ENCODE results near the gene ETFB.

Gene ETFB

GRCh38 chr19:51366389-51367254 lies 434 bp upstream of the ETFB start (continued):
- TF ChIP-seq ZNF488 (tag by site-specific recombination; IDR thresholded peaks at IDR 0.05) = no peak
- TF ChIP-seq ZBTB48 (tag by site-specific recombination; IDR thresholded peaks at IDR 0.05) = peak; percentile 72
- no peak for TF ChIP-seq BCL6B (tag by site-specific recombination; IDR thresholded peaks at IDR 0.05)
- TF ChIP-seq, protein P1, sequence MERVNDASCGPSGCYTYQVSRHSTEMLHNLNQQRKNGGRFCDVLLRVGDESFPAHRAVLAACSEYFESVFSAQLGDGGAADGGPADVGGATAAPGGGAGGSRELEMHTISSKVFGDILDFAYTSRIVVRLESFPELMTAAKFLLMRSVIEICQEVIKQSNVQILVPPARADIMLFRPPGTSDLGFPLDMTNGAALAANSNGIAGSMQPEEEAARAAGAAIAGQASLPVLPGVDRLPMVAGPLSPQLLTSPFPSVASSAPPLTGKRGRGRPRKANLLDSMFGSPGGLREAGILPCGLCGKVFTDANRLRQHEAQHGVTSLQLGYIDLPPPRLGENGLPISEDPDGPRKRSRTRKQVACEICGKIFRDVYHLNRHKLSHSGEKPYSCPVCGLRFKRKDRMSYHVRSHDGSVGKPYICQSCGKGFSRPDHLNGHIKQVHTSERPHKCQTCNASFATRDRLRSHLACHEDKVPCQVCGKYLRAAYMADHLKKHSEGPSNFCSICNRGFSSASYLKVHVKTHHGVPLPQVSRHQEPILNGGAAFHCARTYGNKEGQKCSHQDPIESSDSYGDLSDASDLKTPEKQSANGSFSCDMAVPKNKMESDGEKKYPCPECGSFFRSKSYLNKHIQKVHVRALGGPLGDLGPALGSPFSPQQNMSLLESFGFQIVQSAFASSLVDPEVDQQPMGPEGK (tag by site-specific recombination; IDR thresholded peaks at IDR 0.05) = peak; percentile 36

DNA sequence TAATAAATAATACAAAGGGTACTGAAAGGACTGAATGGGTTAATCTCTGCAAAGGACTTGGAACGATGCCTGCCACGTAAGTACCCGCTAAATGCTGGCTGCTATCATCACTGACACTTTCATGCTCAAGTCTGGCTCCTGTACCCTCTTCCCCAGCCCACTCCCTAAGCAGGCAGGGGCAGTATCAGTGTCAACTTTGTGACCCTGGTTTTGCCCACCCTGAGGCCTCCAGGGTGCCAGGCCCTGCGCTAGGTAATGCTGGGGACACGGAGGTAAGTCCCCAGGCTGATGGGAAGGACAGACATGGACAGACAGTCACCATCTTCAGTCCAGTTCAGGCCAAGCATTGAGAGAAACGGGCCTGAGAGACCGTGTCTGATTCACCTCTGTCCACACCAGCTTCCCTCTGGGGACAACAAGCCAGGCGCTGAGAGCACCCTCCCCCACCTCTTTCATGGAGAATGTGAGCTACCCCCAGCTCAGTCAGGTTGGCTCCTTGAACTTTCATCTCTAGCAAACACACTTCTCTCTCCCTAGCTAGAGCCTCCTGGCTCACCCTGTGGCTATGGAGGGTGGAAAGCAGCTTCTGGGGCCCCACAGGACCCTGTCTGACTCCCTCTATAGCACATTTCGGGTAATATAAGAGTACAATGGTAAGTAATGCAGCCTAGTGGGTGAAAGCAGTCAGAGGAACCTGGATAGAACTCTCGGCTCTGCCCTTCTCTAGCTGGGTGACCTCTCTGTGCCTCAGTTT lies 800 bp downstream of the ETFB start:
- H3K4me1 ChIP-seq (ENCODE audit: control insufficient read depth, insufficient read depth, low read length) = peaks cover 10% of the 10 kb centered on the region
- peak overlapping the region; percentile 77 for H3K4me3 ChIP-seq (ENCODE audit: low read depth, low read length)
- POLR2A ChIA-PET = interaction anchor here (0.5 to 1.6 kb wide), 6 partner anchors 12 to 206 kb away, joined by 3 to 10 read pairs (median 5); partner anchors contain the start of genes VSIG10L and ZNF175
- TF ChIP-seq, protein P2, sequence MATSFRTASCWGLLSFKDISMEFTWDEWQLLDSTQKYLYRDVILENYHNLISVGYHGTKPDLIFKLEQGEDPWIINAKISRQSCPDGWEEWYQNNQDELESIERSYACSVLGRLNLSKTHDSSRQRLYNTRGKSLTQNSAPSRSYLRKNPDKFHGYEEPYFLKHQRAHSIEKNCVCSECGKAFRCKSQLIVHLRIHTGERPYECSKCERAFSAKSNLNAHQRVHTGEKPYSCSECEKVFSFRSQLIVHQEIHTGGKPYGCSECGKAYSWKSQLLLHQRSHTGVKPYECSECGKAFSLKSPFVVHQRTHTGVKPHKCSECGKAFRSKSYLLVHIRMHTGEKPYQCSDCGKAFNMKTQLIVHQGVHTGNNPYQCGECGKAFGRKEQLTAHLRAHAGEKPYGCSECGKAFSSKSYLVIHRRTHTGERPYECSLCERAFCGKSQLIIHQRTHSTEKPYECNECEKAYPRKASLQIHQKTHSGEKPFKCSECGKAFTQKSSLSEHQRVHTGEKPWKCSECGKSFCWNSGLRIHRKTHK (tag by site-specific recombination; IDR thresholded peaks at IDR 0.05) = no peak
- TF ChIP-seq ZBTB20 (tag by site-specific recombination; IDR thresholded peaks at IDR 0.05) (peak; percentile 89), HIC1 (tag by site-specific recombination; IDR thresholded peaks at IDR 0.05) (0 out of 2 replicates have a peak, but pooled peaks have one; percentile 22), CTCF (tag by site-specific recombination; IDR thresholded peaks at IDR 0.05) (peak; percentile 6; the same call in 1 of the 2 replicates), GLIS1 (tag by site-specific recombination; IDR thresholded peaks at IDR 0.05) (peak; percentile 13; the same call in 1 of the 2 replicates)
- H3K36me3 ChIP-seq (ENCODE audit: control insufficient read depth in 2 of 2, insufficient read depth in 1 of 2, low read length in 2 of 2) = no peaks in the 10 kb centered on the region; a peak in 1 of 3 replicates
- no peaks in the 10 kb centered on the region for H3K9me3 ChIP-seq (ENCODE audit: control insufficient read depth, insufficient read depth, low read depth, low read length)
- peak overlapping the region; percentile 76; the same call in 1 of the 2 replicates for H3K27ac ChIP-seq (ENCODE audit: extremely low read depth, low read depth, low read length)
- CTCF ChIA-PET = interaction anchor here (0.6 to 1.3 kb wide), 6 partner anchors 17 to 42 kb away, joined by 3 to 6 read pairs (median 4); no protein-coding TSS in a partner anchor

Data from HEK293 (cell line).